Prostate gland (tissue), 2 donors: ENCODE measurements around the gene PCSK4.

Source experiments
- POLR2A ChIP-seq: fragments of 450-650 bp; IDR thresholded peaks from one replicate; pipeline ENCODE4 v1.6.1; 2016; ENCODE audit warnings: antibody characterized with exemption, mild to moderate bottlenecking
- POLR2AphosphoS5 ChIP-seq: sonication (generic); formaldehyde crosslinking; IDR thresholded peaks from one replicate; pipeline ENCODE4 v1.6.1; 2017; ENCODE audit warnings: antibody characterized with exemption
- TF ChIP-seq, protein P1 (sequence below), 4 experiments: fragments of 200-600 bp in 2 of 4; fragments of 450-650 bp in 2 of 4; sonication (generic) in 2 of 4; IDR thresholded peaks; 1 replicate in 3 of 4; 2 replicates in 1 of 4; pipeline ENCODE4 v1.5.1; 2016 to 2019; ENCODE audit warnings: antibody characterized with exemption in 4 of 4, mild to moderate bottlenecking in 2 of 4, moderate library complexity in 2 of 4

DNA sequence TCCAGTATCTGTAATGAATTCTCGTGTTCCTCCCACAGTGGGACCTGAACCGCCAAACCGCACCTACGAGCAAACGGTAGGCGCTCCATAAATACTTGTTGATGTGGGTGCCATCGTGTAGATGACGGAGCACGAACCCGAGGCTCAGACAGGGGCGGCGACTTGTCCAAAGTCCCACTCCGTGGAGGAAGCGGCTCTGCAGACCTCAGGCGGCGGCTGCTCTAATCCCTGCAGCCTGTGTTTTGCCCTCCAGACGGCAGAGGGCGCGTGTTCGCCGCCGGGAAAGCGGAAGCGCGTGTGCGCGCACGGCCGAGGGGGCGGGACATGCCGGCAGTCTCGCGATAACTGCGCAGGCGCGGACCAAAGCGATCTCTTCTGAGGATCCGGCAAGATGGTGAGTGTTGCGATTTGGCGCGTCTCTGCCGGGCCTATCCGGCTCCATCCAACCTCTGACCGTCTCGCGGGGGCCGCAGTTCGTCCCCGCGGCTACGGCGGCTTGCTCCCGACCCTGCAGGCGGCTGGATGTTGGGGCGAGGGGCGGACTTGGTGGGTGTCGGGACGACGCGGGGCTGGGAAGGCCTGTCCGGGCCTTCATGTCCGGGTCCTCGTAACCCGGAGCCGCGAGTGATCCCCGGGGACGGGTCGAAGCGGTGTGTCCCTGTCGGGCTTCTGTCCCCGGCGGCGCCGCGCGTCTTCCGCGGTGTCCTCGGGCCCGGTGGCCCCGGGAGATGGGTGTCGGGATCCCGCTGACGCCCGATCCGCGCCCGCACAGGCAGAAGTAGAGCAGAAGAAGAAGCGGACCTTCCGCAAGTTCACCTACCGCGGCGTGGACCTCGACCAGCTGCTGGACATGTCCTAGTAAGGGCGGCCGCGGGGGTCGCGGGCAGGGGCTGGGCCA is 51.9 kb downstream of the PCSK4 start, which contains the start of gene RPS15:
- TF ChIP-seq, protein P1, sequence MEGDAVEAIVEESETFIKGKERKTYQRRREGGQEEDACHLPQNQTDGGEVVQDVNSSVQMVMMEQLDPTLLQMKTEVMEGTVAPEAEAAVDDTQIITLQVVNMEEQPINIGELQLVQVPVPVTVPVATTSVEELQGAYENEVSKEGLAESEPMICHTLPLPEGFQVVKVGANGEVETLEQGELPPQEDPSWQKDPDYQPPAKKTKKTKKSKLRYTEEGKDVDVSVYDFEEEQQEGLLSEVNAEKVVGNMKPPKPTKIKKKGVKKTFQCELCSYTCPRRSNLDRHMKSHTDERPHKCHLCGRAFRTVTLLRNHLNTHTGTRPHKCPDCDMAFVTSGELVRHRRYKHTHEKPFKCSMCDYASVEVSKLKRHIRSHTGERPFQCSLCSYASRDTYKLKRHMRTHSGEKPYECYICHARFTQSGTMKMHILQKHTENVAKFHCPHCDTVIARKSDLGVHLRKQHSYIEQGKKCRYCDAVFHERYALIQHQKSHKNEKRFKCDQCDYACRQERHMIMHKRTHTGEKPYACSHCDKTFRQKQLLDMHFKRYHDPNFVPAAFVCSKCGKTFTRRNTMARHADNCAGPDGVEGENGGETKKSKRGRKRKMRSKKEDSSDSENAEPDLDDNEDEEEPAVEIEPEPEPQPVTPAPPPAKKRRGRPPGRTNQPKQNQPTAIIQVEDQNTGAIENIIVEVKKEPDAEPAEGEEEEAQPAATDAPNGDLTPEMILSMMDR (IDR thresholded peaks at IDR 0.05) = peak; percentile 95 to 99 (median 98)
- TF ChIP-seq POLR2A (peak; percentile 84), POLR2AphosphoS5 (peak; percentile 99)
